ENCODE results near the gene AGAP1.

DNA sequence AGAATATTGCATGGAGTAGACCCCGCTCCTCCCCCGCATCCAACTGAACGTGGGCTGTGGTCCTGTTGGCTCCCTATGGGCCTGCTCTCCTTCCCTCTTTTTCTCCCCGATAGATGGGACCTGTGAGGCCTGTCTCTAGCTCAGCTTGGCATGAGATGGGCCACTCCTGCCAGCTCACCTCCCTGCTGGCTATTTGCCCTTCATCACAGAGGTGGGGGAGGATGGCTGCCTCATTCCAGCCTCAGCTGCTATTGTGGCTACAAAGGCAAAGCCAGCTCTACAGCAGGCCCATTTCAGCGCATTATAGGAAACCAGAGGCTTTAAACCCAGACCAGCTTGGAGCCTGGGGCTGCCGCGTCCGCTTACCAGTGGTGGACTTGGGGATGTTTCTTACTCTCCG lies 360.4 kb downstream of the AGAP1 start:
- no peak for TF ChIP-seq ZFP36 (IDR thresholded peaks at IDR 0.05; ENCODE audit: borderline replicate concordance, partially characterized antibody)
- TF ChIP-seq CTCF (IDR thresholded peaks at IDR 0.05) = no peak

Data from A549 (cell line).